Karpas-422 (cell line): ENCODE results near the gene GIMAP4. TPM values are rescaled to one million over a fixed set of nuclear protein-coding genes. Genes with fewer than 3 reads are reported as not detected.
"Not testable (repeated sequence)": the region's sequence is repeated elsewhere in the genome, so short reads cannot be mapped to it uniquely, and the experiment has no call there.

ENCODE experiments used
- DNase-seq: peaks from one replicate; pipeline ENCODE4 v3.0.0-alpha.2; 2015
- H2AFZ ChIP-seq: fragments of 200-600 bp; sonication (generic); 2 replicates; pipeline ENCODE4 v1.6.1; 2014; ENCODE audit warnings: antibody characterized with exemption, low read length, mixed read lengths
- H3K27ac ChIP-seq: fragments of 200-600 bp; sonication (generic); 2 replicates; pipeline ENCODE4 v1.5.1; 2014; ENCODE audit warnings: mild to moderate bottlenecking, low read length, moderate library complexity
- H3K27me3 ChIP-seq: fragments of 200-600 bp; sonication (generic); 2 replicates; pipeline ENCODE4 v1.6.1; 2014; ENCODE audit warnings: low read length, mixed read lengths
- H3K36me3 ChIP-seq: fragments of 200-600 bp; sonication (generic); 2 replicates; pipeline ENCODE4 v1.6.1; 2014; ENCODE audit warnings: low read length, mixed read lengths; ENCODE audit not compliant: insufficient read depth
- H3K4me1 ChIP-seq: fragments of 200-600 bp; sonication (generic); 2 replicates; pipeline ENCODE4 v1.6.1; 2014; ENCODE audit warnings: mild to moderate bottlenecking, low read length, mixed read lengths
- H3K4me2 ChIP-seq: fragments of 200-600 bp; sonication (generic); 2 replicates; pipeline ENCODE4 v1.6.1; 2014; ENCODE audit warnings: low read length, low read depth, mild to moderate bottlenecking; ENCODE audit not compliant: poor library complexity, severe bottlenecking
- H3K4me3 ChIP-seq: fragments of 200-600 bp; sonication (generic); 2 replicates; pipeline ENCODE4 v1.5.1; 2014; ENCODE audit warnings: mild to moderate bottlenecking, antibody characterized with exemption, low read length, mixed read lengths
- H3K79me2 ChIP-seq: fragments of 200-600 bp; sonication (generic); 2 replicates; pipeline ENCODE4 v1.6.1; 2014; ENCODE audit warnings: mild to moderate bottlenecking, low read length, mixed read lengths
- H3K9ac ChIP-seq: fragments of 200-600 bp; sonication (generic); 2 replicates; pipeline ENCODE4 v1.6.0; 2014; ENCODE audit warnings: low read length
- H3K9me2 ChIP-seq: fragments of 200-600 bp; sonication (generic), shearing (Covaris generic); replicated peaks from 2 replicates; pipeline ENCODE4 v1.6.0; 2014; ENCODE audit warnings: mild to moderate bottlenecking, low read length, moderate library complexity; ENCODE audit not compliant: insufficient read depth
- H3K9me3 ChIP-seq: fragments of 300-700, 200-600 bp; sonication (generic); 2 replicates; pipeline ENCODE4 v1.6.1; 2014; ENCODE audit warnings: low read length, mixed read lengths
- H4K20me1 ChIP-seq: fragments of 200-600 bp; sonication (generic); 2 replicates; pipeline ENCODE4 v1.6.1; 2014; ENCODE audit warnings: mild to moderate bottlenecking, antibody characterized with exemption, low read length, low read depth; ENCODE audit not compliant: insufficient read depth
- total RNA-seq: library from RNA; depleted of rRNA; stranded (reverse); fragments of >200 nt; shearing (Covaris generic); gene quantifications from 2 replicates; pipeline ENCODE4 v1.2.3, GENCODE V29; 2014; ENCODE audit warnings: low replicate concordance

Gene GIMAP4
- total RNA-seq, 1 experiment from 2014 or later, result not detected

- no peak overlapping the region for H2AFZ ChIP-seq
- no peak overlapping the region for H3K9ac ChIP-seq
- no peaks in the 10 kb centered on the region for H3K36me3 ChIP-seq
- H3K27ac ChIP-seq, result no peak overlapping the region
- H3K4me3 ChIP-seq, result no peak overlapping the region
- 0 out of 2 replicates have a peak, but pooled peaks cover 5% of the 10 kb centered on the region for H3K27me3 ChIP-seq
- no peaks in the 10 kb centered on the region for H4K20me1 ChIP-seq
- no peaks in the 10 kb centered on the region for H3K9me2 ChIP-seq
- no peaks in the 10 kb centered on the region for H3K9me3 ChIP-seq
- H3K79me2 ChIP-seq, result no peaks in the 10 kb centered on the region
- no peak overlapping the region for H3K4me2 ChIP-seq
- DNase-seq, result no peak
- H3K4me1 ChIP-seq, result no peaks in the 10 kb centered on the region
These were observed 696 bp downstream of the GIMAP4 start for GRCh38 chr7:150567871-150568301.

- Histone ChIP-seq H3K9me3 (no peaks in the 10 kb centered on the region), H3K27me3 (0 out of 2 replicates have a peak, but pooled peaks cover 5% of the 10 kb centered on the region), H2AFZ (no peak overlapping the region), H3K9ac (no peak overlapping the region), H3K27ac (no peak overlapping the region), H3K79me2 (no peaks in the 10 kb centered on the region), H3K4me2 (no peak overlapping the region), H3K4me3 (no peak overlapping the region), H4K20me1 (no peaks in the 10 kb centered on the region), H3K4me1 (no peaks in the 10 kb centered on the region), H3K9me2 (no peaks in the 10 kb centered on the region), H3K36me3 (no peaks in the 10 kb centered on the region)
- no peak for DNase-seq
These were observed 1.5 kb downstream of the GIMAP4 start for GRCh38 chr7:150568714-150569113.

GRCh38 chr7:150569245-150569955, 2.2 kb downstream of the GIMAP4 start:
- no peaks in the 10 kb centered on the region for H3K9me2 ChIP-seq
- no peak overlapping the region for H3K27ac ChIP-seq
- no peaks in the 10 kb centered on the region for H3K79me2 ChIP-seq
- no peaks in the 10 kb centered on the region for H4K20me1 ChIP-seq
- H3K9me3 ChIP-seq, result no peaks in the 10 kb centered on the region
- no peaks in the 10 kb centered on the region for H3K36me3 ChIP-seq
- no peak for DNase-seq
- no peak overlapping the region for H2AFZ ChIP-seq
- H3K27me3 ChIP-seq, result 0 out of 2 replicates have a peak, but pooled peaks cover 4% of the 10 kb centered on the region
- no peak overlapping the region for H3K4me2 ChIP-seq
- H3K4me1 ChIP-seq, result no peaks in the 10 kb centered on the region
- H3K9ac ChIP-seq, result no peak overlapping the region
- no peak overlapping the region for H3K4me3 ChIP-seq

- H3K9ac ChIP-seq, result no peak overlapping the region
- 0 out of 2 replicates have a peak, but pooled peaks cover 2% of the 10 kb centered on the region for H3K27me3 ChIP-seq
- no peak overlapping the region for H3K4me3 ChIP-seq
- no peak overlapping the region for H2AFZ ChIP-seq
- no peak for DNase-seq
- H3K79me2 ChIP-seq, result no peaks in the 10 kb centered on the region
- no peaks in the 10 kb centered on the region for H4K20me1 ChIP-seq
- no peak overlapping the region for H3K27ac ChIP-seq
- no peaks in the 10 kb centered on the region for H3K36me3 ChIP-seq
- H3K9me2 ChIP-seq, result no peaks in the 10 kb centered on the region
- H3K4me1 ChIP-seq, result no peaks in the 10 kb centered on the region
- no peak overlapping the region for H3K4me2 ChIP-seq
- no peaks in the 10 kb centered on the region for H3K9me3 ChIP-seq
These were observed 3.6 kb downstream of the GIMAP4 start for GRCh38 chr7:150570556-150571465.

GRCh38 chr7:150572496-150572895, 5.3 kb downstream of the GIMAP4 start:
- no peak overlapping the region for H3K4me3 ChIP-seq
- 0 out of 2 replicates have a peak, but pooled peaks cover 2% of the 10 kb centered on the region for H3K27me3 ChIP-seq
- no peaks in the 10 kb centered on the region for H3K79me2 ChIP-seq
- H3K36me3 ChIP-seq, result no peaks in the 10 kb centered on the region
- H4K20me1 ChIP-seq, result no peaks in the 10 kb centered on the region
- no peak overlapping the region for H3K9ac ChIP-seq
- no peaks in the 10 kb centered on the region for H3K9me2 ChIP-seq
- no peaks in the 10 kb centered on the region for H3K4me1 ChIP-seq
- no peak overlapping the region for H2AFZ ChIP-seq
- H3K27ac ChIP-seq, result no peak overlapping the region
- no peak for DNase-seq
- no peaks in the 10 kb centered on the region for H3K9me3 ChIP-seq
- H3K4me2 ChIP-seq, result no peak overlapping the region

GRCh38 chr7:150579979-150580637, 12.9 kb downstream of the GIMAP4 start:
- DNase-seq, H3K9me3 ChIP-seq: not testable (repeated sequence)

GRCh38 chr7:150580638-150581394, 13.6 kb downstream of the GIMAP4 start:
- H3K27me3 ChIP-seq, result no peaks in the 10 kb centered on the region
- H3K27ac ChIP-seq, result no peak overlapping the region
- H3K79me2 ChIP-seq, result no peaks in the 10 kb centered on the region
- no peaks in the 10 kb centered on the region for H3K9me3 ChIP-seq
- no peak overlapping the region for H3K4me3 ChIP-seq
- no peak overlapping the region for H2AFZ ChIP-seq
- DNase-seq, result no peak
- H4K20me1 ChIP-seq, result no peaks in the 10 kb centered on the region
- no peak overlapping the region for H3K9ac ChIP-seq
- H3K36me3 ChIP-seq, result no peaks in the 10 kb centered on the region
- no peaks in the 10 kb centered on the region for H3K9me2 ChIP-seq
- no peak overlapping the region for H3K4me2 ChIP-seq
- H3K4me1 ChIP-seq, result no peaks in the 10 kb centered on the region

More at GRCh38 chr7:150579979-150580637, 12.9 kb downstream of the GIMAP4 start:
- not testable (repeated sequence) for H3K9me2 ChIP-seq, H3K9ac ChIP-seq, H3K27ac ChIP-seq, H3K4me1 ChIP-seq, H3K27me3 ChIP-seq, H4K20me1 ChIP-seq, H3K4me2 ChIP-seq, H2AFZ ChIP-seq, H3K36me3 ChIP-seq, H3K79me2 ChIP-seq, H3K4me3 ChIP-seq
